ENCODE measurements around the gene PLA1A. TPM values are rescaled to one million over a fixed set of nuclear protein-coding genes. Genes with fewer than 3 reads are reported as not detected.

PLA1A gene
- total and polyA plus RNA-seq, 2 of the 4 experiments (the other 2 are of a cell fraction), result not detected

DNA sequence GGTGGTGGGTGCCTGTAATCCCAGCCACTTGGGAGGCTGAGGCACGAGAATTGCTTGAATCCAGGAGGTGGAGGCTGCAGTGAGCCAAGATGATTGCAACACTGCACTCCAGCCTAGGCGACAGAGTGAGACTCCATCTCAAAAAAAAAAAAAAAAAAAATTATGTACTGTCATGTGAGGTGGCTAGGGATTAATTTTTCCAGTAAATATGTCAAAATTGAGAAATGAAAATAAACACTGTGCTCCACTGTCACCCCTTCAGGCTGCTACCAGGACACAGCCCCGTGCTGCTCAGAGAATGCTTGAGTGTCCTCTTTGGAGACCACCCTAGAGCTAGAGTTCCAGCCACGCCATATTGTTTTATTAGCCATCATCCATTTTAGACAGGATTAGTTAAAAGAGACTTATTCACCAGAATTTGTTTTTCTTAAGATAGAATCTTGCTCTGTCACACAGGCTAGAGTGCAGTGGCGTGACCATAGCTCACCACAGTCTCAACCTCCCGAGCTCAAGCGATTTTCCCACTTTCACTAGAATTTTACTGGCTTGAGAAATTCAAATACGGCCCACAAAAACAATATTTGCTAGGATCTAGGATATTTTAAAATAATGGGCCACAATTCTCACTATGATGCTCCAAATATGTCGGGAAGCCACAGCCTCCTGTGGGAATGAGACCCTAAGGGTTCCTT, 38.9 kb upstream of the PLA1A start:
- Histone ChIP-seq H3K79me1 (ENCODE audit: low read depth in 1 of 2, low read length in 2 of 2) (no peaks in the 10 kb centered on the region), H3K4ac (ENCODE audit: low read depth, low read length) (no peak overlapping the region), H3K9me3 (ENCODE audit: control insufficient read depth, insufficient read depth, low read length) (no peaks in the 10 kb centered on the region), H3K4me3 (ENCODE audit: insufficient read depth, low read depth, low read length) (no peak overlapping the region), H4K20me1 (ENCODE audit: insufficient read depth, low read length) (no peaks in the 10 kb centered on the region), H3K27ac (ENCODE audit: insufficient read depth, low read length) (no peak overlapping the region), H2AK9ac (replicated peaks; ENCODE audit: low read depth, low read length, poor library complexity) (no peak overlapping the region), H3K9me1 (ENCODE audit: insufficient read depth, low read length) (no peaks in the 10 kb centered on the region), H4K5ac (ENCODE audit: low read depth, low read length) (no peak overlapping the region), H3K27me3 (ENCODE audit: control insufficient read depth, insufficient read depth, low read length) (peaks cover 27% of the 10 kb centered on the region), H2BK5ac (ENCODE audit: low read depth, low read length, poor library complexity, severe bottlenecking) (no peak overlapping the region), H3K14ac (replicated peaks; ENCODE audit: low read depth, low read length) (no peak overlapping the region), H2AK5ac (ENCODE audit: low read depth, low read length) (no peak overlapping the region), H2BK15ac (ENCODE audit: low read depth, low read length) (no peak overlapping the region), H4K91ac (ENCODE audit: insufficient read depth, low read depth, low read length) (no peak overlapping the region), H4K8ac (ENCODE audit: low read depth in 2 of 2, low read length in 2 of 2) (no peak overlapping the region), H3K56ac (ENCODE audit: extremely low read depth, insufficient read depth, low read length) (no peak overlapping the region), H3K4me2 (ENCODE audit: low read depth, low read length) (no peak overlapping the region), H3K4me1 (ENCODE audit: control insufficient read depth, insufficient read depth, low read length) (no peaks in the 10 kb centered on the region), H3K36me3 (ENCODE audit: control insufficient read depth, insufficient read depth, low read length) (no peaks in the 10 kb centered on the region), H2BK20ac (ENCODE audit: low read depth, low read length) (no peak overlapping the region), H2AFZ (replicated peaks; ENCODE audit: low read length, poor library complexity) (no peak overlapping the region), H3K23ac (ENCODE audit: low read depth, low read length) (no peak overlapping the region), H3K9ac (ENCODE audit: low read depth, low read length) (no peak overlapping the region), H3K18ac (ENCODE audit: low read depth, low read length) (no peak overlapping the region), H2BK120ac (ENCODE audit: low read depth, low read length) (no peak overlapping the region)
- in situ Hi-C loops (cut with MboI; ENCODE audit: low sequenced_read_pairs) (no loop called here), intact Hi-C loops (cut with micrococcal nuclease) (no loop called here), dilution Hi-C loops (cut with HindIII; ENCODE audit: low sequenced_read_pairs, unreplicated experiment) (no loop called here)
- TF ChIP-seq CEBPB (IDR thresholded peaks at IDR 0.05; ENCODE audit: low read depth, low read length) (no peak), RFX5 (IDR thresholded peaks at IDR 0.05; ENCODE audit: low read depth, low read length) (no peak), RCOR1 (IDR thresholded peaks at IDR 0.05; ENCODE audit: insufficient replicate concordance, low read length) (no peak), MXI1 (IDR thresholded peaks at IDR 0.05; ENCODE audit: borderline replicate concordance, low read depth, low read length) (no peak), MAFK (IDR thresholded peaks at IDR 0.05; ENCODE audit: low read depth, low read length) (no peak), CHD1 (IDR thresholded peaks at IDR 0.05; ENCODE audit: low read depth, low read length) (no peak), NFE2L2 (IDR thresholded peaks at IDR 0.05; ENCODE audit: low read depth, low read length) (no peak), SMC3 (IDR thresholded peaks at IDR 0.05; ENCODE audit: low read depth, low read length) (no peak), FOS (IDR thresholded peaks at IDR 0.05; ENCODE audit: low read depth, low read length) (no peak), RAD21 (IDR thresholded peaks at IDR 0.05; ENCODE audit: low read length) (no peak)
- TF ChIP-seq, protein P1, sequence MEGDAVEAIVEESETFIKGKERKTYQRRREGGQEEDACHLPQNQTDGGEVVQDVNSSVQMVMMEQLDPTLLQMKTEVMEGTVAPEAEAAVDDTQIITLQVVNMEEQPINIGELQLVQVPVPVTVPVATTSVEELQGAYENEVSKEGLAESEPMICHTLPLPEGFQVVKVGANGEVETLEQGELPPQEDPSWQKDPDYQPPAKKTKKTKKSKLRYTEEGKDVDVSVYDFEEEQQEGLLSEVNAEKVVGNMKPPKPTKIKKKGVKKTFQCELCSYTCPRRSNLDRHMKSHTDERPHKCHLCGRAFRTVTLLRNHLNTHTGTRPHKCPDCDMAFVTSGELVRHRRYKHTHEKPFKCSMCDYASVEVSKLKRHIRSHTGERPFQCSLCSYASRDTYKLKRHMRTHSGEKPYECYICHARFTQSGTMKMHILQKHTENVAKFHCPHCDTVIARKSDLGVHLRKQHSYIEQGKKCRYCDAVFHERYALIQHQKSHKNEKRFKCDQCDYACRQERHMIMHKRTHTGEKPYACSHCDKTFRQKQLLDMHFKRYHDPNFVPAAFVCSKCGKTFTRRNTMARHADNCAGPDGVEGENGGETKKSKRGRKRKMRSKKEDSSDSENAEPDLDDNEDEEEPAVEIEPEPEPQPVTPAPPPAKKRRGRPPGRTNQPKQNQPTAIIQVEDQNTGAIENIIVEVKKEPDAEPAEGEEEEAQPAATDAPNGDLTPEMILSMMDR (conservative IDR thresholded peaks at IDR 0.05; ENCODE audit: low read depth, low read length), result no peak
- TF ChIP-seq, protein P2, sequence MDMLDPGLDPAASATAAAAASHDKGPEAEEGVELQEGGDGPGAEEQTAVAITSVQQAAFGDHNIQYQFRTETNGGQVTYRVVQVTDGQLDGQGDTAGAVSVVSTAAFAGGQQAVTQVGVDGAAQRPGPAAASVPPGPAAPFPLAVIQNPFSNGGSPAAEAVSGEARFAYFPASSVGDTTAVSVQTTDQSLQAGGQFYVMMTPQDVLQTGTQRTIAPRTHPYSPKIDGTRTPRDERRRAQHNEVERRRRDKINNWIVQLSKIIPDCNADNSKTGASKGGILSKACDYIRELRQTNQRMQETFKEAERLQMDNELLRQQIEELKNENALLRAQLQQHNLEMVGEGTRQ (IDR thresholded peaks at IDR 0.05; ENCODE audit: low read depth, low read length), result no peak
- CTCF ChIA-PET, result no interaction called here
- no peak for ATAC-seq (ENCODE audit: low read depth)
- no peak for DNase-seq
- WGBS, 2 experiments (ENCODE audit: extremely low coverage in 2 of 2, insufficient read length in 1 of 2), result 60% methylated on average over 2 of the region's 9 CpGs; no CpG with 5 or more reads in 1 of the 2 experiments
- no TSS peak for BruUV-seq (replicated peaks)
- POLR2A ChIA-PET (ENCODE audit: unreplicated experiment), result no interaction called here

Measured in IMR-90 (cell line).